Measurements from ENCODE around the gene ARHGAP23.
A peak's percentile ranks its signal among the peaks of the same experiment; 100 is the strongest.

Gene ARHGAP23

DNA sequence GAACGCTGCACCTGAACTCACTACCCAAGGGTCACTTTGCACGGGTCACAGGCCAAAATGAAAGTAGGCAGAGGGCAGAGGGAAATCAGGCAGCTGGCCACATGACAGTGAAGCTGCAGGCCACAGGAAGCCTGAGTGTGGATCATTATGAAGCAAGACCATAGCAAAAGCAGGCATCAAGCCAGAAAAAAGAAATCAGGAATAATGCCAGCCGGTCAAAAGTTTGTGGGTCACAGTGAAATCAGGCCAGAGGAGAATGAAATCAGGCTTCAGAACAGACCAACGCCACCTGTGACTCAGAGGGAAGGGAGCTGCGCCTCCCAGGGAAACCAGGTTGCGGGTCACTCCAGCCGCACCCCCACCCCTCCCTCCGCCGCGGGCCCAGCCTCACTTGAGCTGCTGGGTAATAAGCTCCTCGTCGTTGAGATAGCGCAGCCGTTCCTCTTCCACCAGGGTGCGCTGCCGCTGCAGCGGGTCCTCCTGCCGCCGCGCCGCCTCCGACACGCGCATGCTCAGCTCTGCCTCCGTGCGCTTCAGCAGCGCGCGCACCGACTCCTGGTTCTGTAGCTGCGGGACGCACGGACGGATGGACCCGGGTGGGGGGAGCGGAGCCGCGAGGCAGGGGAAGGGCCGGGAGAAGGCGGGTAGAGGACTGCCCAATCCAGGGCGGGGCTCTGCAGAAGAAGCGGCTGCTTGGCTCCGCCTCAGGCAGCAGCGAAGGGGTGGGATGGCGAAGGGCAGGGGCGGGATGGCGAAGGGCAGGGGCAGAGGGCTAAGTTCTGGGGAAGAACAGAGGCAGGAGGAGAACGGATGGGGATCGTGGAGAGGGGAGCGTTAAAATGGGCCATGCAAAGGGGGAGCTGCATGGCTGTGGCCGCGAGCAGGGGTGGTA lies 129.8 kb downstream of the ARHGAP23 start:
- peak; percentile 89 to 90 for DNase-seq

DNA sequence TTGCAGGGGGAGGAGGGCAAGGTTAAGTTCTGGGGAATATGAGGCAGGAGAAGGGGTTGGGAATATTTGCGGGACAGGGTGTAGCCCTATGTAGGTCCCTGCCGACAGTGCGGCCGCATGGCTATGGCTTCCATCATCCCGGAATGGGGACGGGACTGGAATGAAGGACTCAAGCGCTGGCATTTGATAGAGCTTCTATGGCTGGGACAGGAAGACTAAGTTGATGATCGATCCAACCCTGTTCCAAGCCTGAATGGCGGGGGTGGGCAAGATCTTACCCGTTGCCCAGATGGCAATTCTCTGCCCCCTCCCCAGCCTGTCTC lies 130.4 kb downstream of the ARHGAP23 start:
- DNase-seq, result peak in 1 of 2 donors; percentile 13

GRCh38 chr17:38559051-38559879 lies 131.0 kb downstream of the ARHGAP23 start:
- peak; percentile 79 to 86 for DNase-seq

DNA sequence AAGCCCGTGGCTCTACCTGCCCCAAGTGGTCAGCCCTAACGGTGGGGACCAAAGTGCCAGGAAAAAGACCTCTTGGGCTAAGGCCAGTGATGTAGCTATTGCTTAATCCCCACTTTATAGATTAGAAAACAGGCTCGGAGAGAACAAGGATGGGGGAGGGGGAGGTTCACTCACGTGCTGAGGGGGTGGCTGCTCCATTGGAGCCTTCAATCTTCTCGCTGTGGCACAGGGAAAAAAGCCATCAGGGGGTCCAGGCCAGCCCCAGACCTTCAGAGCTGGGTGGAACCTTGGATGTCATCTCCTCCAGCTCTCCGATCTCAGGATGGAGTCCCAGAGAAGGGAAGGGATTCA lies 131.6 kb downstream of the ARHGAP23 start:
- DNase-seq, result no peak

DNA sequence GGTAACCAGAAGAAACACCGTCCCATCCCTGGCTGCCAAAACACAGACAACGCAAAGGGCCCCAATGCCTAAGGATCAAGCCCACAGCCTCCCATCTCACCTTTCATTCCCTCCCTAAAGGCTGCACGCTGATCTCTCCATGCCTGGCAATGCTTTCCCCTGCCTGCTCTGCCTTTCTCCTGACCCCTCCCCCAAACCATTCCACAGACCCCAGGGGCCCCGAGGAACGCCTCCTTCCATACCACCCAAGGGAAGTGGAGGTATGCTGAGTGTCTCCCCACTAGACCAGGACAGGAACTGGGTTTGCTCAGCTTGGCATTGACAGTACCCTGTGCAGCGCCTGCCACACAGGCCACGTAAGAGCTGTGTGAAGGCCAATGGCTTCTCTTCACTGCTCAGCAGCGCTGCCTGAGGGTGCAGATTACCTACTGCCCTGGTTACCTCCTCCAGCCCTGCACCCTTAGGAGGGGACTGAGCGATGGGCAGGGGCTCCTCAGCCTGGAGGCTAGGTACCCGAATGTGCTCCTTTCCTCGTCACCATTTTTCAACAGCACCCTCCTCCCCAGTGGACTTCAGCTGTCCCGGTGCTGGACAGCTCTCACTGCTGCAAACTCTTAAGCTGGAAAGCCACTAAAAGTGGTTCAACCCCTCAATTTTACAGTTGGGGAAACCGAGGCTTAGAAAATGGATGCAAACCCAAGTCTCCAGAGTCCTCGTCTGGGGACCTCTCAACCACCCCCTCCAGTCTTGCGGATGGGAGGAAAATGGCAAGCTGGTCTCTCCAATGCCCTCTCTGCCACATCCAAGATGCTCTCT lies 132.4 kb downstream of the ARHGAP23 start:
- DNase-seq, result no peak

DNA sequence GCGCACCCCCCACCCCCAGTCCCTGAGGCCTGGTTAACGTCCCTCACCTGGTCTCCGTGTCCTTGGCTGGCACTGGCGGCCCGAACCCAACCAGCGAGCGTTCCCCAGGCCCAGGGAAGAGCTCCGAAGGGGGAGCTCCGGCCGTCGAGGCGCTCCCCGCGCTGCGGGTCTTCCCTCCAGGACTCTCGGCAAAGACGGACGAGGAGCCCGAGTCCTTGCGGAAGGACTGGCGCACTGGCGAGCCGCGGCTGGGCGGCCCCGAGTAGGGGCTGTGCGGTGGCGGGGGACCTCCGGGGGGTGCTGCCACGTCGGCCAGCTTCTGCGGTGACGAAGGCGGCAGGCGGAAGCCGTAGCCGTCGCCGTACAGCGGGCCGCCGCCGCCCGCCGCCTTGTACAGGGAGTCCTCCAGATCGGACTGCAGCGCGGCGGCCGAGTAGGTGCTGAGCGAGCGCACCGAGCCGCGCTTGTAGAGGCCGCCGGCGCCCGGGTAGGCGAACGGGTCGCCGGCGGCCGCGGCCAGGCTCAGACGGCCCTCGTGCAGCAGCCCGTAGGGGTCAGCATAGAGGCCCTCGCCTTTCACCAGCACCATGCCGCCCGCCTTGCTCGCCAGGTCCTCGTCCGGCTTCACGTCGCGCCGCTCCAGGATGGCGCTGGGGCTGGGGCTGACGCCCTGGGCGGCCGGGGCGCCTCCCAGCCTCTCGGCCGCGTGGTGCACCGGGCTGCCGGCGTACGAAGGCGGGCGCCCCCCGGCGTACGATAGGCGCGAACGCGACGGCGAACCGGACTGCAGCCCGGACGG lies 133.4 kb downstream of the ARHGAP23 start:
- DNase-seq, result no peak

Measured in stimulated activated CD4-positive, alpha-beta T cell treated with anti-CD3 and anti-CD28 coated beads, Interleukin-2, amount 100 ng/mL, for 48 hours (primary cell).